CD4-positive, alpha-beta memory T cell (primary cell): ENCODE results near the gene CAP2. TPM values are rescaled to one million over a fixed set of nuclear protein-coding genes. Genes with fewer than 3 reads are reported as not detected.
"Not testable (repeated sequence)": the region's sequence is repeated elsewhere in the genome, so short reads cannot be mapped to it uniquely, and the experiment has no call there.

Experiments
- CTCF ChIA-PET: fragments of 350-600 bp; sonication (Branson Sonifier 250); formaldehyde crosslinking; loops from one replicate; lab custom pipeline; 2021; ENCODE audit warnings: inconsistent platforms; ENCODE audit not compliant: partially characterized antibody; lab: Charles Lee
- POLR2A ChIA-PET: fragments of 350-600 bp; sonication (Branson Sonifier 250); formaldehyde crosslinking; loops from one replicate; lab custom pipeline; 2021; ENCODE audit not compliant: partially characterized antibody; lab: Charles Lee
- DNase-seq, 5 donors: peaks; one replicate each; pipeline versions ENCODE4 v3.0.0 to v3.0.0-alpha.2; 2020 to 2022; ENCODE audit warnings: mixed read lengths in 1 of 5
- H3K27ac ChIP-seq: one replicate; pipeline ENCODE4 v1.7.0; 2013; ENCODE audit warnings: low read depth, low read length
- H3K27me3 ChIP-seq: 2 replicates; pipeline ENCODE4 v1.7.0; 2013; ENCODE audit warnings: mild to moderate bottlenecking, low read length, moderate library complexity; ENCODE audit not compliant: insufficient read depth
- H3K36me3 ChIP-seq: 2 replicates; pipeline ENCODE4 v1.7.0; 2013; ENCODE audit warnings: mild to moderate bottlenecking, low read length, moderate library complexity; ENCODE audit not compliant: insufficient read depth
- H3K4me1 ChIP-seq: 2 replicates; pipeline ENCODE4 v1.7.0; 2013; ENCODE audit warnings: mild to moderate bottlenecking, low read length, moderate library complexity; ENCODE audit not compliant: insufficient read depth
- H3K4me3 ChIP-seq, 2 donors: one replicate each; pipeline ENCODE4 v1.7.0; 2013; ENCODE audit warnings: low read length in 2 of 2, mild to moderate bottlenecking in 1 of 2
- H3K9me3 ChIP-seq, 2 donors: one replicate each; pipeline ENCODE4 v1.7.0; 2013; ENCODE audit warnings: low read length in 2 of 2, control low read depth in 1 of 2; ENCODE audit not compliant: control insufficient read depth in 1 of 2
- H3K27ac Mint-ChIP-seq, 7 donors: one replicate each; pipeline ENCODE4 v1.8.0; 2020 to 2021; ENCODE audit warnings: mixed read lengths in 7 of 7, mild to moderate bottlenecking in 6 of 7, inconsistent platforms in 3 of 7, moderate library complexity in 3 of 7
- H3K27me3 Mint-ChIP-seq, 2 donors: one replicate each; pipeline ENCODE4 v1.8.0; 2020 to 2021; ENCODE audit warnings: mixed read lengths in 2 of 2
- H3K36me3 Mint-ChIP-seq, 2 donors: one replicate each; pipeline ENCODE4 v1.8.0; 2020 to 2021; ENCODE audit warnings: mixed read lengths in 2 of 2, inconsistent platforms in 1 of 2, mild to moderate bottlenecking in 1 of 2
- H3K4me1 Mint-ChIP-seq, 4 donors: one replicate each; pipeline ENCODE4 v1.8.0; 2020 to 2021; ENCODE audit warnings: mixed read lengths in 4 of 4, mild to moderate bottlenecking in 1 of 4
- H3K4me3 Mint-ChIP-seq, 8 donors: one replicate each; pipeline ENCODE4 v1.8.0; 2020 to 2021; ENCODE audit warnings: mixed read lengths in 8 of 8, mild to moderate bottlenecking in 7 of 8, moderate library complexity in 6 of 8, inconsistent platforms in 3 of 8
- H3K9me3 Mint-ChIP-seq, 8 donors: one replicate each; pipeline ENCODE4 v1.8.0; 2020 to 2021; ENCODE audit warnings: mixed read lengths in 8 of 8, mild to moderate bottlenecking in 5 of 8, inconsistent platforms in 3 of 8, moderate library complexity in 1 of 8
- intact Hi-C: fragments of 100-400 bp; cut with micrococcal nuclease; formaldehyde crosslinking; loops from one replicate; pipeline ENCODE4 v1.15.1; 2023
- polyA plus RNA-seq, 2 donors: library from polyadenylated mRNA; unstranded; fragments of 300-500 nt; fragmentation: Illumina TruSeq; gene quantifications; one replicate each; pipeline ENCODE4 v1.2.3, GENCODE V29; 2021
- total RNA-seq, 2 experiments: library from RNA; stranded (reverse); gene quantifications; one replicate each; pipeline ENCODE4 v1.2.3, GENCODE V29; 2021

CAP2 gene
- total and polyA plus RNA-seq, 4 experiments from 2014 or later = not detected

DNA sequence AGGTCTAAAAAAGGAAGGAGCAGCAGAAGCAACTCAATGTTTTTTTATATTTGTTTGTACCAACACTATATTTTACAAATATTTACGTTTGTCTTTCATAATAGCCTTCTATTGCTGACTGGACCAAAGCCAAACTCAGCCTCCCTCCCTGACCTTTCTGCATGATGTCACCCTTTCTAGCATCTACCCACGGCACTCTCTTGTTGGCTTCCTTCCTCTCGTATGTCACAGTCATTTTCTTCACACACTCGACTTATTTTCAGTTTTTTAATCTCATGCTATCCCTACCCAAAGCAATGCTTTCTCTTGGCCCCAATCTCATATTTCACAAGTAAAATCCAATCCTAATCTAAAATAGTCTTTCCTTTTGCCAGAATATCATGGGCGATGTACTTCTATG is 190.4 kb downstream of the CAP2 start:
- Mint-ChIP-seq H3K4me3 (peak overlapping the region in 2 of 8 donors; percentile 1 to 22), H3K4me1 (peaks cover 0 to 3% (median 1%) of the 10 kb centered on the region in 4 donors), H3K27me3 (peaks cover 5 to 10% of the 10 kb centered on the region in 2 donors), H3K36me3 (no peaks in the 10 kb centered on the region), H3K27ac (peak overlapping the region in 3 of 7 donors; percentile 0 to 58 (median 2)), H3K9me3 (no peaks in the 10 kb centered on the region)
- H3K4me1 ChIP-seq = no peaks in the 10 kb centered on the region
- POLR2A ChIA-PET = interaction anchor here (0.8 to 1.0 kb wide), 2 partner anchors 17 to 122 kb away, joined by 3 to 6 read pairs; partner anchors contain the start of gene FAM8A1
- no peak overlapping the region for H3K27ac ChIP-seq
- CTCF ChIA-PET = interaction anchor here (0.8 to 4.3 kb wide), 17 partner anchors 10 to 238 kb away, joined by 3 to 72 read pairs (median 4); partner anchors contain the start of gene FAM8A1
- H3K27me3 ChIP-seq = no peaks in the 10 kb centered on the region
- no peaks in the 10 kb centered on the region for H3K36me3 ChIP-seq
- no peak overlapping the region for H3K4me3 ChIP-seq
- no peak for DNase-seq
- no peaks in the 10 kb centered on the region for H3K9me3 ChIP-seq
- intact Hi-C loops = loop anchor here (1.0 to 5.0 kb wide), 5 partner anchors 16 to 428 kb away; partner anchors contain the start of genes FAM8A1 and NUP153

DNA sequence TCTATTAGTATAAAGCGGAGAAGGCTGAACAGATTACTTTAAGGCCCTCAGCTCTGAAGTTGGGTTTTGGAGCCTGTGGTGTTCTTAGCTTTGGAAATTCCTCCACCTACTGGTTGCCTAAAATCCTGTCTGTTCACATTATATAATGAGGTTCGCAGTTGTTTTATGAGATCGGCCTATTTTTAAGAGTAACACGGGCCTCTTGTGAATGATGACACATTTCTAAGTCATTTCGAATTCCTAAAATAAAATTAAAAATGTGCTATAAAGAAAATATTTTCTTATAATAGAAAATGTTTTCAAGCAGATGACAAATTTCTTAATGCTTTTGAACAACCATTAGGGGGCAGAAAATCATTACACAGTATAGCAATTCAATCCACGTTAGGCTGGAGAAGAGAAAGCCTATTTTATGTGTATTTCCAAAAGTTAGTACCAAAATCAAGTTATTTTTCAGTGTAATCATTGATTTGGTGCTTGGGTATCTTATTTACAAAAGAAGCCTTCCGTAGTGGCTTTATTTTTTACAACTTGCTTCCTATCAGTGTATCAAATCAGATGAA is 190.9 kb downstream of the CAP2 start:
- peak in 4 of 5 donors; percentile 45 to 52 (median 47) for DNase-seq
- CTCF ChIA-PET = interaction anchor here (0.8 to 4.3 kb wide), 19 partner anchors 11 to 237 kb away, joined by 3 to 72 read pairs (median 4); partner anchors contain the start of gene FAM8A1
- H3K36me3 ChIP-seq = no peaks in the 10 kb centered on the region
- H3K27ac ChIP-seq = no peak overlapping the region
- no peaks in the 10 kb centered on the region for H3K9me3 ChIP-seq
- Mint-ChIP-seq H3K27ac (peak overlapping the region in 3 of 7 donors; percentile 0 to 58 (median 2)), H3K4me1 (peaks cover 2 to 4% (median 3%) of the 10 kb centered on the region in 4 donors), H3K36me3 (no peaks in the 10 kb centered on the region), H3K9me3 (no peaks in the 10 kb centered on the region), H3K4me3 (peak overlapping the region in 2 of 8 donors; percentile 1 to 3), H3K27me3 (peaks cover 5 to 10% of the 10 kb centered on the region in 2 donors)
- POLR2A ChIA-PET = interaction anchor here (0.8 to 1.0 kb wide), 2 partner anchors 16 to 122 kb away, joined by 3 to 6 read pairs; partner anchors contain the start of gene FAM8A1
- H3K27me3 ChIP-seq = no peaks in the 10 kb centered on the region
- H3K4me3 ChIP-seq = no peak overlapping the region
- intact Hi-C loops = loop anchor here (1.0 to 5.0 kb wide), 5 partner anchors 16 to 428 kb away; partner anchors contain the start of genes FAM8A1 and NUP153
- H3K4me1 ChIP-seq = peaks cover 2% of the 10 kb centered on the region

DNA sequence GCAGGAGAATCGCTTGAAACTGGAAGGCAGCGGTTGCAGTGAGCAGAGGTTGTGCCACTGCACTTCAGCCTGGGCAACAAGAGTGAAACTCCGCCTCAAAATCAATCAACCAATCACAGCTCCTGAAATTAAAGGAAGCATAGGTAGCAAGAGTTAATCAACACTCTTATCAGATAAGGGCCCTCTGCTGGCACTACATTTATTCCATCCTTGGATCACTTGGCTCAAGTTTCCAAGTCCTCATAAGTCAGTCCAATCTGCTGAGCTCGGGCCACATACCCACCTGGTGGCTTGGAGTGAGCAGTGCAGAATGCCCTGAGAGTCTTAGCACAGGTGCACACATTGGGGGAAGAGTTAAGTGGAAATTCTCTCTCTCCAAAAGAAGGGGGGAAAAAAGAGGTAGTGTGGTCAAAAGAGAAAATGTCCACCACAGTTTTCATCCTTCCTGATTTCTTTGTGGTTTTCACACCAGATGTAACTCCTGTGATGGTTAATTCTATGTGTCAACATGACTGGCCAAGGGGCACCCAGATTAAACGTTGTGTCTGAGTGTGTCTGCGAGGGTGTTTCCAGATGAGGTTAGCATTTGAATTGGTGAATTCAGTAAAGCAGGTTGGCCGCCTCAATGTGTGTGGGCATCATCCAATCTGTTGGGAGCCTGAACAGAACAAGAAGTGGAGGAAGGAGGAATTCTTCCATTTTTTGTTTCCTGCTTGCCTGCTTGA is 192.5 kb downstream of the CAP2 start:
- Histone ChIP-seq H3K27ac (no peak overlapping the region), H3K4me3 (no peak overlapping the region), H3K27me3 (no peaks in the 10 kb centered on the region), H3K4me1 (peaks cover 7% of the 10 kb centered on the region), H3K9me3 (no peaks in the 10 kb centered on the region), H3K36me3 (no peaks in the 10 kb centered on the region)
- H3K36me3 Mint-ChIP-seq = no peaks in the 10 kb centered on the region
- ChIA-PET CTCF (interaction anchor here (1.0 to 4.3 kb wide), 7 partner anchors 20 to 230 kb away, joined by 3 to 72 read pairs (median 4); partner anchors contain the start of gene NUP153), POLR2A (interaction anchor here (1.7 kb wide), 1 partner anchor 15 kb away, joined by 7 read pairs; the partner anchor contains the start of gene FAM8A1)
- H3K27me3 Mint-ChIP-seq = peaks cover 5 to 9% of the 10 kb centered on the region in 2 donors
- H3K4me1 Mint-ChIP-seq = peaks cover 6 to 10% (median 8%) of the 10 kb centered on the region in 4 donors
- peak overlapping the region in 1 of 8 donors; percentile 36 for H3K4me3 Mint-ChIP-seq
- peak overlapping the region in 1 of 7 donors; percentile 14 for H3K27ac Mint-ChIP-seq
- no peak for DNase-seq
- no peaks in the 10 kb centered on the region for H3K9me3 Mint-ChIP-seq
- intact Hi-C loops = no loop called here

DNA sequence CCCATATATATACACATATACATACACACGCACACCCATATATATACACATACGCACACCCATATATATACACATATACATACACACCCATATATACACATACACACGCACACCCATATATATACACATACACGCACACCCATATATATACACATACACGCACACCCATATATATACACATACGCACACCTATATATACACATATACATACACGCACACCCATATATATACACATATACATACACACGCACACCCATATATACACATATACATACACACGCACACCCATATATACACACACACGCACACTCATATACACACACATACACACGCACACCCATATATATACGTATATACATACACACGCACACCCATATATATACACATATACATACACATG is 193.2 kb downstream of the CAP2 start:
- H3K36me3 ChIP-seq, H3K4me3 Mint-ChIP-seq, H3K4me3 ChIP-seq, H3K27me3 ChIP-seq, H3K9me3 Mint-ChIP-seq, intact Hi-C loops, H3K27me3 Mint-ChIP-seq, H3K9me3 ChIP-seq, DNase-seq, H3K4me1 ChIP-seq, H3K36me3 Mint-ChIP-seq, POLR2A ChIA-PET, H3K4me1 Mint-ChIP-seq, H3K27ac ChIP-seq: not testable (repeated sequence)
- peak overlapping the region in 1 of 7 donors; percentile 37 for H3K27ac Mint-ChIP-seq
- CTCF ChIA-PET = interaction anchor here (1.5 to 4.3 kb wide), 3 partner anchors 57 to 230 kb away, joined by 3 to 72 read pairs (median 20); no protein-coding TSS in a partner anchor

DNA sequence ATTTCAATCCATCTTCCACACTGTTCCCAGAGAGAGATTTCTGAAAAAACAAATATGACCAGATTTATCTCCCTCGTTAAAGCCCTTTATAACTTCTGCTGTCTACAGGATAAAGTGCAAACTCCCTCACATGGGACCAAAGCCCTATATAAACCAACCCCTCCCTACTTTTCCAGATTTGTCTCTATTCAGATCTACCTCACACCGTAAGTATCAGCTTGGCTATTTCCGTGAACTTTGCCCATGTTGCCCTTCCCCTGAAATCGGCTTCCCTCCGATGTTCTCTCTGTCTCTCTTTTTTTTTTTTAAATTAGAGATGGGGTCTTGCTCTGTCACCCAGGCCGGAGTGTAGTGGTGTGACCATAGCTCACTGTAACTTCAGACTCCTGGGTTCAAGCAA is 194.6 kb downstream of the CAP2 start:
- DNase-seq = no peak
- no peaks in the 10 kb centered on the region for H3K36me3 Mint-ChIP-seq
- intact Hi-C loops = no loop called here
- H3K9me3 ChIP-seq = no peaks in the 10 kb centered on the region
- no peaks in the 10 kb centered on the region for H3K27me3 ChIP-seq
- H3K9me3 Mint-ChIP-seq = peaks cover 0 to 1% (median 0%) of the 10 kb centered on the region in 8 donors
- H3K27me3 Mint-ChIP-seq = peaks cover 0 to 3% of the 10 kb centered on the region in 2 donors
- ChIA-PET POLR2A (no interaction called here), CTCF (interaction anchor here (0.6 to 3.3 kb wide), 2 partner anchors 217 to 227 kb away, joined by 3 to 20 read pairs; no protein-coding TSS in a partner anchor)
- no peak overlapping the region for H3K4me3 Mint-ChIP-seq
- no peak overlapping the region for H3K27ac Mint-ChIP-seq
- peaks cover 4 to 10% (median 8%) of the 10 kb centered on the region in 4 donors for H3K4me1 Mint-ChIP-seq
- H3K4me3 ChIP-seq = no peak overlapping the region
- peaks cover 7% of the 10 kb centered on the region for H3K4me1 ChIP-seq
- H3K36me3 ChIP-seq = no peaks in the 10 kb centered on the region
- H3K27ac ChIP-seq = no peak overlapping the region

DNA sequence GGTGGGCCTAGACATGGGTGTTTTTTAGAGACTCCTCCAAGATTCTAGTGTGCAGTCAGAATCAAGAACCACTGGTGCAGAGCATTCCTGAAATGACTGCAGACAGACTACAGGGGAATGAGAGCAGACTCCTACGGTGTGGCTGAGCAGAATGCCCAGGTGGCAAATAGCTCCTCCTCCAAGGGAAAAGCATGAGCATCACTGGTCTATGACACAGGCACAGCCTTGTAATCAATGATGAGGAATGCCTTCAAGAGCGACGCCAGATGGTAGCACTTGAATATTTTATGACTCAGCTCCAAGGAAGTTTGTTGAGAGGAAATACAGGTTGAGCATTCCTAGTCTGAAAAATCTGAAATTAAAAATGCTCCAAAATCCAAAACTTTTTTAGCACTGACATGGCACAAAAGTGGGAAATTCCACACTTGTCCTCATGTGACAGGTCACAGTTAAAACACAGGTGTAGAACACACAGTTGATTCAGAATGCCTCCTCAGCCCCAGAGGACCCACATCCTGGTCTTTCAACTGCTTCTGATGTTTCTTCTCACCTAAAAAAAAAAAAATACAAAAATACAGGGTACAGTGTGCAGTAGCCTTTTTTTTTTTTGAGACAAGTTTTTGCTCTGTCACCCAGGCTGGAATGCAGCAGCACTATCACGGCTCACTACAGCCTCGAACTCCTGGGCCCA is 196.2 kb downstream of the CAP2 start:
- Histone ChIP-seq H3K4me3 (no peak overlapping the region), H3K27ac (no peak overlapping the region), H3K9me3 (no peaks in the 10 kb centered on the region), H3K4me1 (peaks cover 7% of the 10 kb centered on the region), H3K27me3 (no peaks in the 10 kb centered on the region), H3K36me3 (no peaks in the 10 kb centered on the region)
- ChIA-PET CTCF (interaction anchor here (1.8 to 3.3 kb wide), 3 partner anchors 11 to 226 kb away, joined by 6 to 20 read pairs (median 7); partner anchors contain the start of gene FAM8A1), POLR2A (interaction anchor here (1.1 kb wide), 1 partner anchor 11 kb away, joined by 3 read pairs; no protein-coding TSS in a partner anchor)
- Mint-ChIP-seq H3K9me3 (peaks cover 0 to 2% (median 0%) of the 10 kb centered on the region in 8 donors), H3K4me3 (no peak overlapping the region), H3K36me3 (no peaks in the 10 kb centered on the region), H3K27me3 (no peaks in the 10 kb centered on the region), H3K27ac (peak overlapping the region in 3 of 7 donors; percentile 15 to 71 (median 46)), H3K4me1 (peaks cover 4 to 10% (median 7%) of the 10 kb centered on the region in 4 donors)
- intact Hi-C loops = no loop called here
- peak in 4 of 5 donors; percentile 16 to 41 (median 34) for DNase-seq
